Glutamatergic neuron (in vitro differentiated cells): ENCODE results near the gene NUDCD3. TPM values are rescaled to one million over a fixed set of nuclear protein-coding genes. Genes with fewer than 3 reads are reported as not detected.

Source experiments
- DNase-seq: peaks from one replicate; pipeline ENCODE4 v3.0.0; 2022
- H3K27ac Mint-ChIP-seq: one replicate; pipeline ENCODE4 v1.8.0; 2020; ENCODE audit warnings: mild to moderate bottlenecking, mixed read lengths, inconsistent platforms; ENCODE audit not compliant: unreplicated experiment
- H3K27me3 Mint-ChIP-seq: one replicate; pipeline ENCODE4 v1.8.0; 2020; ENCODE audit warnings: mild to moderate bottlenecking, moderate library complexity, mixed read lengths, inconsistent platforms; ENCODE audit not compliant: unreplicated experiment
- H3K36me3 Mint-ChIP-seq: one replicate; pipeline ENCODE4 v1.8.0; 2020; ENCODE audit warnings: mild to moderate bottlenecking, mixed read lengths, inconsistent platforms; ENCODE audit not compliant: unreplicated experiment
- H3K4me1 Mint-ChIP-seq: one replicate; pipeline ENCODE4 v1.8.0; 2020; ENCODE audit warnings: mild to moderate bottlenecking, low read depth, mixed read lengths, inconsistent platforms; ENCODE audit not compliant: unreplicated experiment
- H3K4me3 Mint-ChIP-seq: one replicate; pipeline ENCODE4 v1.8.0; 2020; ENCODE audit warnings: mild to moderate bottlenecking, mixed read lengths, inconsistent platforms; ENCODE audit not compliant: unreplicated experiment
- H3K9me3 Mint-ChIP-seq: one replicate; pipeline ENCODE4 v1.8.0; 2020; ENCODE audit warnings: mild to moderate bottlenecking, moderate library complexity, mixed read lengths, inconsistent platforms; ENCODE audit not compliant: unreplicated experiment
- CTCF ChIP-seq: fragments of 200-600 bp; sonication (generic); IDR thresholded peaks from one replicate; pipeline ENCODE4 v1.5.0; 2021; ENCODE audit not compliant: partially characterized antibody, unreplicated experiment
- total RNA-seq: library from RNA; stranded (reverse); fragmentation: NEBNext Ultra II Directional; extraction: Animal tissue kit (Norgen Biotek cat#: 25700); gene quantifications from one replicate; pipeline ENCODE4 v1.2.1, GENCODE V29; 2021; ENCODE audit not compliant: unreplicated experiment

The NUDCD3 gene
- total RNA-seq, 1 donor from 2014 or later = 151 TPM

- Mint-ChIP-seq H3K27me3 (peaks cover 6% of the 10 kb centered on the region), H3K36me3 (peaks cover 4% of the 10 kb centered on the region), H3K27ac (no peak overlapping the region), H3K4me1 (peaks cover 14% of the 10 kb centered on the region), H3K4me3 (no peak overlapping the region), H3K9me3 (peaks cover 21% of the 10 kb centered on the region)
- no peak for TF ChIP-seq CTCF
- DNase-seq = no peak
These were observed 98.5 kb downstream of the NUDCD3 start for GRCh38 chr7:44391746-44392617.

- Mint-ChIP-seq H3K27me3 (peaks cover 7% of the 10 kb centered on the region), H3K4me1 (peaks cover 6% of the 10 kb centered on the region), H3K36me3 (peaks cover 7% of the 10 kb centered on the region), H3K4me3 (no peak overlapping the region), H3K9me3 (peaks cover 13% of the 10 kb centered on the region), H3K27ac (no peak overlapping the region)
- no peak for TF ChIP-seq CTCF
- no peak for DNase-seq
These were observed 99.3 kb downstream of the NUDCD3 start for GRCh38 chr7:44391171-44391570.

- TF ChIP-seq CTCF = no peak
- Mint-ChIP-seq H3K27ac (no peak overlapping the region), H3K4me1 (peaks cover 3% of the 10 kb centered on the region), H3K27me3 (peaks cover 7% of the 10 kb centered on the region), H3K4me3 (no peak overlapping the region), H3K36me3 (peaks cover 8% of the 10 kb centered on the region), H3K9me3 (peaks cover 13% of the 10 kb centered on the region)
- DNase-seq = no peak
These were observed 99.8 kb downstream of the NUDCD3 start for GRCh38 chr7:44390701-44391100.

- no peak for TF ChIP-seq CTCF
- H3K4me1 Mint-ChIP-seq = peaks cover under 1% of the 10 kb centered on the region
- peaks cover 15% of the 10 kb centered on the region for H3K9me3 Mint-ChIP-seq
- H3K4me3 Mint-ChIP-seq = no peak overlapping the region
- no peak for DNase-seq
- H3K27me3 Mint-ChIP-seq = peaks cover 13% of the 10 kb centered on the region
- H3K27ac Mint-ChIP-seq = no peak overlapping the region
- H3K36me3 Mint-ChIP-seq = peaks cover 18% of the 10 kb centered on the region
These were observed 102.1 kb downstream of the NUDCD3 start for GRCh38 chr7:44388089-44388970.
